Measurements from ENCODE around the gene PRPF6.

Gene PRPF6

DNA sequence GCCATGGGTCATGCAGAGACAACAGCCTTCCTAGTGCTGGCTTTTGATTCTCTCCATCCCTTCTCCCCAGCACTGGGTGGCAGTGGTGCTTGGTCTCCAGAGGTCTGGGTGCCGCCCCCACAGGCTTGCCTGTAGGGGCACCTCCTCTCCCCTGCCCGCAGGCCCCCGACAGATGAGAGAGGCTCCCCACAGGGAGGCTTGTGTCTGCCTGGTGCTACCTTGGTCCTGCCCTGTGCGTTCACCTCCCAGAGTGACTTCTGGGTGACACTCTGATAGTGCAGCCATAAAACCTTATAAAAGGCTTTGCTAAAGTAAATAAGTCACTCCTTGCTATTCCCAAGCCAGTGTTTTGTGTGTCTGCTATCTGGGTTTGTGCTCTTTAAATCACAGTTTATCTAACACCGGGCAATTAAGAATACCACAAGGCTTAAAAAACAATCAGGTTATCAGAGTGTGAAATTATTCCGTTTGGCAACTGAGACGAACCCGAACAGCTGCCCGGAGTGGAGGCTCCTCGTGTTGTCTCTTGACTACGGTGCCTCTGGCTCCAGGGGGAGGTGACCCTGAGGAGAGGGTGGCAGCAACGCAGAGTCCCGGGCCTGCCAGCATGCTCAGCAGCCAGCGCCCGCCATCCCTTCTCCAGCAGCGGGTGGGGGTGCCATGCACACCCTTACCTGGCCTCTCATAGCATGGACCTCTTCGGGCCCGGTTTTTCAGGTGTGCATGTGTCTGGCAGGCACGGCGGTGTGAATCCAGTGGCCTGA, 49.6 kb downstream of the PRPF6 start:
- no peak overlapping the region for H3K4me3 ChIP-seq (ENCODE audit: low read depth, low read length)
- DNase-seq (ENCODE audit: low read depth, low spot score) = no peak
- no peak for TF ChIP-seq CTCF (IDR thresholded peaks at IDR 0.05; ENCODE audit: insufficient read depth, low read length, missing control alignments)
- ChIA-PET POLR2A (no interaction called here), CTCF (interaction anchor here (2.7 kb wide), 1 partner anchor 9 kb away, joined by 12 read pairs; no protein-coding TSS in a partner anchor)

- no peak for DNase-seq (ENCODE audit: low read depth, low spot score)
- POLR2A ChIA-PET = no interaction called here
- CTCF ChIA-PET = interaction anchor here (1.5 to 2.7 kb wide), 2 partner anchors 8 to 25 kb away, joined by 3 to 12 read pairs; no protein-coding TSS in a partner anchor
- TF ChIP-seq CTCF (IDR thresholded peaks at IDR 0.05; ENCODE audit: insufficient read depth, low read length, missing control alignments) = no peak
- H3K4me3 ChIP-seq (ENCODE audit: low read depth, low read length) = no peak overlapping the region
Measured at GRCh38 chr20:64031822-64032314, 50.9 kb downstream of the PRPF6 start.

DNA sequence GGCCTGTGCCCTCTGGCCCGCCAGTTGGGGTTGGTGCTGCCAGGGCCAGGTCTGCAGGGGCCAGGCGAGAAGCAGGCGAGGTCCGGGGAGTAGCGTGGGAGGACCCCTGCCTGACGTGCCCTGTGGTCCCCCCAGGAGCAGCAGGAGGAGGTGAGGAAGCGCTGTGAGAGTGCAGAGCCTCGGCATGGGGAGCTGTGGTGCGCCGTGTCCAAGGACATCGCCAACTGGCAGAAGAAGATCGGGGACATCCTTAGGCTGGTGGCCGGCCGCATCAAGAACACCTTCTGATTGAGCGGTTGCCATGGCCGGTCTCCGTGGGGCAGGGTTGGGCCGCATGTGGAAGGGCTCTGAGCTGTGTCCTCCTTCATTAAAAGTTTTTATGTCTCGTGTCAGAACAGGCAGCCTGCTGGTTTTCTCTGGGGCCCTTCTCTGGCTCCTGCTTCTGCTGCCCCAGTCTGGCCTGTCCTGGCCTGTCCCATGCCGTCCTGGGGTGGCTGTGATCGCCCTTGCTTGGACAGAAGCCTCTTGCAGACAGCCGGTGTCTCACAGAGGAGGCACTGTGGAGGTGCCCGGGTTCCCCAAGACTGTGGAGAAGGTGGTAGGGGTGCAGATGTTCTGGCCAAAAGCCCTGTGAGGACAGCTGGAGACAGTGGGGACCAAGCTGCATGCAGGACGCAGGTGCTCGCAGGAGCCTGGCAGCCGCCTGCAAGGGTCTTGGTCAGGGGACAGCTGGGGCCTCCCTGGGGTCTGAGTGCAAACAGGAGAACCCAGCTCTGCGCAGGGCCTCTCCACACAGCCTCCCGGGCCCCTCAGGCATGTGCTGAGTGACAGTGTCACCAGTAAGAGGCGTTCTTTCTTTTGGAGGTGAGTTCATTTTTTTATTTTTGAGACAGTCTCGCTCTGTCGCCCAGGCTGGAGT, 52.0 kb downstream of the PRPF6 start:
- ChIA-PET POLR2A (no interaction called here), CTCF (interaction anchor here (0.9 to 1.7 kb wide), 4 partner anchors 24 to 88 kb away, joined by 3 to 5 read pairs (median 3); no protein-coding TSS in a partner anchor)
- no peak for DNase-seq (ENCODE audit: low read depth, low spot score)
- TF ChIP-seq CTCF (IDR thresholded peaks at IDR 0.05; ENCODE audit: insufficient read depth, low read length, missing control alignments) = no peak
- H3K4me3 ChIP-seq (ENCODE audit: low read depth, low read length) = no peak overlapping the region

- H3K4me3 ChIP-seq (ENCODE audit: low read depth, low read length) = no peak overlapping the region
- POLR2A ChIA-PET = no interaction called here
- DNase-seq (ENCODE audit: low read depth, low spot score) = no peak
- TF ChIP-seq CTCF (IDR thresholded peaks at IDR 0.05; ENCODE audit: insufficient read depth, low read length, missing control alignments) = no peak
- CTCF ChIA-PET = interaction anchor here (0.9 to 1.7 kb wide), 4 partner anchors 23 to 87 kb away, joined by 3 to 5 read pairs (median 3); partner anchors contain the start of gene SAMD10
Measured at GRCh38 chr20:64033981-64034493, 53.1 kb downstream of the PRPF6 start.

GRCh38 chr20:64035066-64035932, 54.4 kb downstream of the PRPF6 start:
- no peak for DNase-seq (ENCODE audit: low read depth, low spot score)
- ChIA-PET CTCF (interaction anchor here (1.7 to 5.9 kb wide), 2 partner anchors 35 to 86 kb away, joined by 3 to 69 read pairs; no protein-coding TSS in a partner anchor), POLR2A (no interaction called here)
- no peak for TF ChIP-seq CTCF (IDR thresholded peaks at IDR 0.05; ENCODE audit: insufficient read depth, low read length, missing control alignments)
- no peak overlapping the region for H3K4me3 ChIP-seq (ENCODE audit: low read depth, low read length)
